GM06990 (cell line): ENCODE measurements around the gene SRP72.

Experiments
- DNase-seq: peaks from one replicate; pipeline ENCODE4 v3.0.0-alpha.2; 2011; ENCODE audit not compliant: insufficient read length; ENCODE audit errors: extremely low read depth
- H3K27me3 ChIP-seq: replicated peaks from 2 replicates; pipeline ENCODE4 v1.6.0; 2011; ENCODE audit warnings: low read length; ENCODE audit not compliant: control insufficient read depth, insufficient read depth
- H3K36me3 ChIP-seq: 2 replicates; pipeline ENCODE4 v1.5.1; 2011; ENCODE audit warnings: low read length; ENCODE audit not compliant: control insufficient read depth, insufficient read depth
- H3K4me3 ChIP-seq: replicated peaks from 2 replicates; pipeline ENCODE4 v1.5.1; 2011; ENCODE audit warnings: low read depth, mild to moderate bottlenecking, control low read depth, low read length
- TF ChIP-seq, protein P1 (sequence below): IDR thresholded peaks from 2 replicates; pipeline ENCODE4 v1.5.1; 2011; ENCODE audit warnings: low read length, control low read depth, mild to moderate bottlenecking, inconsistent platforms; ENCODE audit not compliant: insufficient read depth, poor library complexity, severe bottlenecking

The SRP72 gene

DNA sequence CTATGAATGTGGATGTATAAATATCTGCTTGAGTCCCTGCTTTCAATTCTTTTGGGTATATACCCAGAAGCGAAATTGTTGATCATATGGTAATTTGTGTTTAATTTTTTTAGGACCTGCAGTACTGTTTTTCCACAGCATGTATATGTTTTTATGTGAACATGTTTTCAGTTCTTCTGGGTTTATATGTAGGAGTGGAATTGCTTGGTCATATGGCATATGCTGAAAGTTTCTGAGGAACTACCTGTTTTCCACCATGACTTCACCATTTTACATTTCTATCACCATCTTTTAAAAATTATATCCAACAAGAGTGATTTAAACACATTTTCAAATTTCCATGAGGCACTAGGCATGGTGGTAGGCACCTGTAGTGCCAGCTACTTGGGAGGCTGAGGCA lies 40.2 kb upstream of the SRP72 start:
- DNase-seq: no peak
- Histone ChIP-seq H3K36me3 (no peaks in the 10 kb centered on the region), H3K27me3 (no peaks in the 10 kb centered on the region), H3K4me3 (no peak overlapping the region)
- TF ChIP-seq, protein P1, sequence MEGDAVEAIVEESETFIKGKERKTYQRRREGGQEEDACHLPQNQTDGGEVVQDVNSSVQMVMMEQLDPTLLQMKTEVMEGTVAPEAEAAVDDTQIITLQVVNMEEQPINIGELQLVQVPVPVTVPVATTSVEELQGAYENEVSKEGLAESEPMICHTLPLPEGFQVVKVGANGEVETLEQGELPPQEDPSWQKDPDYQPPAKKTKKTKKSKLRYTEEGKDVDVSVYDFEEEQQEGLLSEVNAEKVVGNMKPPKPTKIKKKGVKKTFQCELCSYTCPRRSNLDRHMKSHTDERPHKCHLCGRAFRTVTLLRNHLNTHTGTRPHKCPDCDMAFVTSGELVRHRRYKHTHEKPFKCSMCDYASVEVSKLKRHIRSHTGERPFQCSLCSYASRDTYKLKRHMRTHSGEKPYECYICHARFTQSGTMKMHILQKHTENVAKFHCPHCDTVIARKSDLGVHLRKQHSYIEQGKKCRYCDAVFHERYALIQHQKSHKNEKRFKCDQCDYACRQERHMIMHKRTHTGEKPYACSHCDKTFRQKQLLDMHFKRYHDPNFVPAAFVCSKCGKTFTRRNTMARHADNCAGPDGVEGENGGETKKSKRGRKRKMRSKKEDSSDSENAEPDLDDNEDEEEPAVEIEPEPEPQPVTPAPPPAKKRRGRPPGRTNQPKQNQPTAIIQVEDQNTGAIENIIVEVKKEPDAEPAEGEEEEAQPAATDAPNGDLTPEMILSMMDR: no peak

DNA sequence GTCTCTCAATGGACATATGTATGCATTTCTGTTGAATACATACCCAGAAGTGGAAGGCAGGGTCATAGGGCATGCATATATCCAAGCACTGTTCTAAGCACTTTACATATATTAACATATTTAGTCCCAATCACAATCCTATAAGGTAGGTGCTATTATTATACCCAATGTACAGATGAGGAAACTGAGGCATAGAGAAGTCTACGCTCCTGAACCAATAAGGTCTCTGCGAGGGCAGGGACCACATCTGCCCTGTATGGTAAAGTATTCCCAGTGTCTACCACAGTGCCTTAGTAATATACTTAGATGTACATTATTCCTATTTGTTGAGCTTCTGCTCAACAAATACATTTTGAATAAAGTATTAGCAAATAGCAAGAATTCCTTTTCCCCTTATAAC lies 37.2 kb upstream of the SRP72 start:
- Histone ChIP-seq H3K4me3 (no peak overlapping the region), H3K36me3 (no peaks in the 10 kb centered on the region), H3K27me3 (no peaks in the 10 kb centered on the region)
- TF ChIP-seq, protein P1: no peak
- DNase-seq: no peak

DNA sequence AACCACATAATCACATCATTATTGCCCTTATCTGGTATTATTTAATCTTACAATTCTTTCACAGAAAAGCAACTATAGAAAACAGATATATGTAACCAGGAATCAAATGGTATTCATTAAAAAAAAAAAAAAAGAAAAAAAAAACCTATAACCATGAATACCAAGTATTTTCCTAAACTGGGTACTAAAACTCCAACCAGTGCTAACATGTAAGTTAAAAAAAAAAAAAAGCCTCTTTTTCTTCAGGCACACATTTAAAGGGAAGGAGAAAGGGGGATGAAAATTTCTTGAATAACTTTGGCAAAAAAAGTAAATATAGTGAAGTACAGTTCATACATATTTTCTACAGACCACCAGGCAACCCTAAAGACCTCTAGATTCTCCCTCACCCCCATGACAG lies 34.1 kb upstream of the SRP72 start:
- TF ChIP-seq, protein P1: no peak
- Histone ChIP-seq H3K36me3 (no peaks in the 10 kb centered on the region), H3K4me3 (peak overlapping the region; percentile 94)

DNA sequence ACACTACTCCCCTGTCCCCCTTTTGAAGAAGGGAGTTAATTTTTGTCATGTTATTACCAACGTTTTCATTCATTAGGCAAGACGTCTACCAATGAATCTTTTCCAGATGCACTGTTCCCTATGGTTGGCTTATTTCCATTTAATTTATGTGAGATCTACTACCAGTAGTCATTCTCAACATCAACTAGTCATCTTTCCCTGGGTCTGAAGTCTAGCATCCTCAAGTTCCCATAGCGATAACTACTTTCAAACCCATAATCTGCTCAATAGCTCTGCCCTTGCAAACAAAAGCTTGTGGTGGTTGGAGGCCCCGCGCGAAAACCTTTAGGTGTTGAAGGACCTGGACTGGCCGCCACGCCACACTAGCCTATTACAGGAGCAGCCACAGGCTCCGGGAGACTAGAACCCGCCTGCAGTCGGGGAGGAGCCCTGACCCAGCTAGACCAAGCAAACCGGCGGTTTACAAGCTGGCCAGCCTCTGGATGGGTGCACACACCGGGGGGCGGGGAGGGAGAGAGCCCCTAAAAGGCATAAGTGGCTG lies 32.7 kb upstream of the SRP72 start:
- DNase-seq: no peak
- no peaks in the 10 kb centered on the region for H3K27me3 ChIP-seq
- TF ChIP-seq, protein P1: no peak
- no peaks in the 10 kb centered on the region for H3K36me3 ChIP-seq
- H3K4me3 ChIP-seq: peak overlapping the region; percentile 94

More for the DNA sequence above, 34.1 kb upstream of the SRP72 start:
- no peak for DNase-seq
- H3K27me3 ChIP-seq: no peaks in the 10 kb centered on the region

DNA sequence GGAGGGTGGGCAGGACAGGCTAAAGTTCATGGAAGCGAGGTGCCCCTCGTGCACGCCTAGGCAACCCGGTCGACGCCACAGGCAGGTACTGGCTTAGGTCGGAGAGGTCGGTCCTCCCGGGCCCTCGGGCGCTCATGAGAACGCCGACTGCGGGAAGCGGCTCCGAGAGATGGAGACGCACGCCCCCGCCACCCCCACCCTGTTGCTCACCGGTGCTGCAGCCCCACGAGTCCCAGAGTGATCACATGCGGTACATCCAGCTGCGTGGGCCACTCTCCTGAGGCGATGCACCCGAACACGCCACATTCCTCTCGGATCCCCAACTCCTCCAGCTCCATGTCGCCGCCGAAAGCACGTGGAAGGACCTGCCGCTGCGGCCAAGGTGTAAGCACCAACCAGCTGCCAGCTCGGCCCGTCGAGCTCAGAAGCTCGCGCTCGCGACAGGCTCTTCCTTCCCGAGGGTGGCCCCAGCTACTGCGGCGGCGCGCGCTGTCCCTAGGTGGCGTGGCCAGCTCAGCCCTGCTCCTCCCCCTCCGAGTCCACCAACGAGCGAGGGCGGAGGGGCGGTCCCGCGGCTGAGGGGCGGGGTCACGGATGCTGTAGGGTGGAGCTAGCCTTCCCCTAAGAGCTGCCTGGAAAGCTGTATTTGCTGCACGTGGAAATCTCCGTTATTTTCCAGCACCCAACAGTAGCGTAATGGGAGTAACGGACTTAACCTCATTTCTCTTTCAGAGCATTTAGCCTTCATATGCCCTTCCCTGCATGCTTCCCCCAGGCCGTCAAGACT lies 32.1 kb upstream of the SRP72 start, which contains the start of gene PPAT:
Gene PPAT (minus strand): TSS at position 476 of the 787 bp plus-strand sequence. CDS start 138 bp downstream, at position 338.
- peak within 1 kb of the TSS; percentile 94 for H3K4me3 ChIP-seq
- TF ChIP-seq, protein P1: peak; percentile 4
- H3K36me3 ChIP-seq: no peaks in the 10 kb centered on the region
- H3K27me3 ChIP-seq: no peaks in the 10 kb centered on the region
- DNase-seq: peak; percentile 99
